ENCODE measurements around the gene VWA7.

DNA sequence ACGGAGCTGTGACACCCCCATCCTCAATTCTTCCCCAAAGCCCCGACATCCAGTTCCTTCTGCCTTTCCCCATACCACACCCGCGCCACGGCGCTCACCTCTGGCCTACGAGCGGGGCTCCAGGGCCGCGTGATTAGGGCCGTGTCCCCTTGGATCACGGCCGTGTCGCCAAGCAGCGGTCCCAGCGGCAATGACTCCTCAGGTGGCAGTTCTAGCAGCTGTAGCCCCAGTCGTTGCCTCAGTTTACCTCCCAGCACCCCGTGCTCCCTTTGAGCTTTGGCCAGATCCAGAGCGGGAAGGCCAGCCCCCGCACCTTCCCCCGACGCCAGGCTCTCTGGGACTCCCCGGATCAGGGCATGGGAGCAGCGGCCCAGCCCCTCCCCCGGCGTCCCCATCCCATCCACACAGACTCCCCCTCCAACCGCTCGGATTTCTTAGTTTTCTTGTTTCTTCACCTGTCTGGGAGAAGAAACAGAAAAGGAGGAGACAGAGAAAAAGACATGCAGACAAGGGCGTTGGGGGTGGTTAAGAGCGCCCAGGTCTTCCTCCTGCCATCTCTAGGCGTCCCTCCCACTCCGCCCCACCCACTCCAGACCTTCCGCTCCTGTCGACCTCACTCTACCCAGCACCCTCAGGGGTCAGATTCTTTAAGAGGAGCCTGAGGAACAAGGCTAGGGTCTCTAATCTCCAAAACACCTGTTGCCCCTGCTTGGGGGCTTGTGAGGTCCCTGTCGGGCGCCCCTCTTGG is 48.2 kb downstream of the VWA7 start, which contains the start of gene DDAH2:
- TF ChIP-seq, protein P1, sequence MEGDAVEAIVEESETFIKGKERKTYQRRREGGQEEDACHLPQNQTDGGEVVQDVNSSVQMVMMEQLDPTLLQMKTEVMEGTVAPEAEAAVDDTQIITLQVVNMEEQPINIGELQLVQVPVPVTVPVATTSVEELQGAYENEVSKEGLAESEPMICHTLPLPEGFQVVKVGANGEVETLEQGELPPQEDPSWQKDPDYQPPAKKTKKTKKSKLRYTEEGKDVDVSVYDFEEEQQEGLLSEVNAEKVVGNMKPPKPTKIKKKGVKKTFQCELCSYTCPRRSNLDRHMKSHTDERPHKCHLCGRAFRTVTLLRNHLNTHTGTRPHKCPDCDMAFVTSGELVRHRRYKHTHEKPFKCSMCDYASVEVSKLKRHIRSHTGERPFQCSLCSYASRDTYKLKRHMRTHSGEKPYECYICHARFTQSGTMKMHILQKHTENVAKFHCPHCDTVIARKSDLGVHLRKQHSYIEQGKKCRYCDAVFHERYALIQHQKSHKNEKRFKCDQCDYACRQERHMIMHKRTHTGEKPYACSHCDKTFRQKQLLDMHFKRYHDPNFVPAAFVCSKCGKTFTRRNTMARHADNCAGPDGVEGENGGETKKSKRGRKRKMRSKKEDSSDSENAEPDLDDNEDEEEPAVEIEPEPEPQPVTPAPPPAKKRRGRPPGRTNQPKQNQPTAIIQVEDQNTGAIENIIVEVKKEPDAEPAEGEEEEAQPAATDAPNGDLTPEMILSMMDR (IDR thresholded peaks at IDR 0.05): peak in 1 of 4 experiments; percentile 48
- TF ChIP-seq POLR2AphosphoS5 (IDR thresholded peaks at IDR 0.05) (no peak), POLR2A (IDR thresholded peaks at IDR 0.05) (no peak)

Measured in prostate gland (tissue), 2 donors.